NK-92 (cell line): ENCODE results near the gene BSG.
"Not testable (repeated sequence)": the region's sequence is repeated elsewhere in the genome, so short reads cannot be mapped to it uniquely, and the experiment has no call there.

Experiments used
- DNase-seq: peaks from one replicate; lab custom pipeline; 2025; ENCODE audit not compliant: unreplicated experiment; lab: John Stamatoyannopoulos, UW

The BSG gene

DNA sequence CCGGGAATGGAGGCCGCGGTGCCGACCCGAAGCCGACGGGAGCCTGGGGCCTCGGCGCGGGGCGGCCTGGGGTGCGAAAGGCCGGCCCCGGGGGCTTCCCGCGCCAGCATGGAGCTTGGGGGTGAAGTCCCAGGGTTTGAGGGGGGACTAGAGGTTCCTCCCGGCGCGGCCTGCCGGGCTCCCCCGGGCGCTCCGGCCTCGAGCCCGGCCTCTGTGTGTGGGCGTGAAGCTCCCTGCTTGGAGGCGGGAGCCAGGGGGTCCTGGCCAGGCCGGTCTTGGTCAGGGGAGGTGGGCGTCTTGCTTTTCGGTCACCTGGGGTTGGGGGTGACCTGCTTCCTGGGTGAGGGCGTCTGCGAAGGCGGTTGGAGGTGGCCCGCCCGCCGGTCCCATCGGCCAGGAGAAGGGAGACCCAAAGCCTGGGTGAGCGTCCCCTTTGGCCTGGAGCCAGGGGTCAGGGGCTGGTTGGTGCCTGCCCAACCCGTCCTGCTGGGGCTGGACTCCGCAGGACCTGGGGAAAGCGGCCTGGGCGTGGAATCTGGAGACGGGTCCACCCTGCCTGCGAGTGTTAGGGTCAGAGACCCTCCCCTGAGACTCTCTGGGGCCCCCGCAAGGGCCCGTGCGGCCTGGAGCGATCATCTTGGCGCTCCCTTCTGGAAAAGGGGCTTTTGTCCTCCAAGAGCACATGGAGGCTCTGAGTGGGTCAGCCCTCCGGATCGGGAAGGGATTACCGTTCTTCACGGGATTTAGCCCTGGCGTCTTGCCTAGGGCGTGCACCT lies 535 bp downstream of the BSG start:
- DNase-seq, result no peak

DNA sequence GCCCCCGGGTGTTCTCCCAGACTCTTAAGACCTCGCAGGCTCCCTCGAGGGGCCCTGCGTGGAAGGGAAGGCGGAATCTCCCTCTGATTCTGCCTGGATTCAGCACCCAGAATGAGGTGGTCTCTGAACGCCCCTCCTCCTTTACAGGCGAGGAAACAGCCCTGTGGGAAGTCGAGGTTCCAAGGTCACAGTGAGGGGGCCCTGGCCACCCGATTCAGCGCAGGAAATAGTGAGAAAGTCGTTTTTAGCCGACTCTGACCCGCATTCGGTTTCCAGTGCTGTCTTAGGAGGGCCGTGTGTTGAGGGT lies 1.1 kb downstream of the BSG start:
- no peak for DNase-seq

DNA sequence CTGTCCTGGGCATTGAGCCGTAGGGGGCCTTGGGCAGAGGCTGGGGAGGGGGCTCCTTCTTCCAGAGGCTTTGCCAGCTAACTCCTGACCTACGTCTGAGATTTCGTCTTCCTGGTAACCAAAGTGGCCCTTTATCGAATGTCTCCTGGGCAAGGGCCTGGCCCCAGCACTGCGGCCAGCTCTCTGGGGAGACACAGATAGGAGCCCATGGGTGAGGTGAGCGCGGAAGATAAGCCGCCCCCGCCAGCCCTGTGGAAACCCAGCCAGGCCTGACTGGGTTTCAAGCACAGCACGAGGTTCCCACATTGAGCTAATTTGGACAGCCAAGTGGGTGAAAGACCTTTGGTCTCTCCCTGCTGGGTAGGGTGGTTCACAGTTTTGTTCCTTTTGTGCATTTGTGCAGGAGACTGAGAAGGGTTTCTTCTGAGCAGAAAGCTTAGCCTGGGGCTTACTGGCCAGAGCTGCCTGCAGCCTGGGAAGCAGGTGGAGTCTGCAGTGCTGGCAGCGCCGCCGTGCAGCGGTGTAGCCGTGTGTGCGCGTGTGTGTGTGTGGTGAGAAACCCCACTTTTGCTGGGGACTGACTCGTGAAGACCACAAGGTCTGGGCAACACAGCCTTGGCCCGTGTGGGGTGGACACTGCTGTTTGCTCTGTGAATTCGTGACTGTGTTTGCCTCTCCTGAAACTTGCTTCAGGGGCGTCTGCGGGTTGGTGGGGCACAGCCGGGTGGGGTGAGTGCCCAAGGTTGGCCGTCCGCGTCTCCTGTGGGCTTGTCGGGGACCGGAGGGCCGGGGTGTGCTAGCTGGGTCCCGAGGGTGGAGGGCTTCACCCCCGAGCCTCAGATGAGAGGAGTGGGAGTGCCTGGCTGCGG lies 2.5 kb downstream of the BSG start:
- no peak for DNase-seq

DNA sequence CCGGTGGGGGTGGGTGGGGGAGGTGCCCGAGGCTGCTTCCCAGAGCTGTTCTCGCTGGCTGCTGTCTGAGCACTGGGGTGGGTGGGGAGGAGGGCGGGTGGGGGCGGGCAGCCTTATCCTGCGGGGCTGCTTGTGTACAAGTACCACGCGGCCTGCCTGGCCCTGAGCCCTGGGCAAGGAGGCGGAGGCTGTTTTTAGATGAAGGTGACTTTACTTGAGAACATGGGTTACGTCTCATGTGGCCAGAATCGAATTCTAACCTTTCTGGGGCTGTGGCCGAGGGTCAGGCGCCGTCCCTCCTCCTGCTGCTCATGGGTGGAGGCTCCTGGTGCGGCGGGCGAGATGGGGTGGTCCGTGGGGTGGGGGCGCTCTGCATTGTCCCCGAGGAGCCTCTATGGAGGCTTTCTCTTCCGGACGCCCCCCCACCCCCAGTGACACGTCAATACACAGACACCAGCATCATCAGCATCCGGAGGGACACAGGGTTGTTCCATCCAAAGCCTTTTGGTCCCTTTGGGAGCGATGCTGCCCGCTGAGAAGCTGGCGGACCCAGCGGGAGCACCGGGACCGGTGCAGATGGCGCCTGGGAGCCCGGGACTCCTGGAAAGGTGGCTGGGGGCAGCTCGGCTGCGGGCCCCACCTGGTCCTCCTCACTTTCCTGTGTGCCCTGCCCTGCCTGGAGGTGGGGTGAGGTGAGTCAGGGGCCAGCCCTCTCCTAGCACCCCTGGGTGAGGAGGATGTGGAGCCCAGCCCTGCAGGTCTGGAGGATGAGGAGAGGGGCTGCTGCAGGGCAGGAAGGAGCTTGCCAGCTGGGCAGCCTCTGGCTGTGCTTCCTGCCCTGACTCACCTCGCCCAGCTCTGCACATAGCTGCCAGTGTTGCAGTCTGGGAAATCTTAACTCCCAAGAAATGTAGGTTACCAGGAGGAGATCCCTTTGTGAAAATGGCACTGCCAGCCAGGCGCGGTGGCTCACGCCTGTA lies 3.4 kb downstream of the BSG start:
- no peak for DNase-seq

DNA sequence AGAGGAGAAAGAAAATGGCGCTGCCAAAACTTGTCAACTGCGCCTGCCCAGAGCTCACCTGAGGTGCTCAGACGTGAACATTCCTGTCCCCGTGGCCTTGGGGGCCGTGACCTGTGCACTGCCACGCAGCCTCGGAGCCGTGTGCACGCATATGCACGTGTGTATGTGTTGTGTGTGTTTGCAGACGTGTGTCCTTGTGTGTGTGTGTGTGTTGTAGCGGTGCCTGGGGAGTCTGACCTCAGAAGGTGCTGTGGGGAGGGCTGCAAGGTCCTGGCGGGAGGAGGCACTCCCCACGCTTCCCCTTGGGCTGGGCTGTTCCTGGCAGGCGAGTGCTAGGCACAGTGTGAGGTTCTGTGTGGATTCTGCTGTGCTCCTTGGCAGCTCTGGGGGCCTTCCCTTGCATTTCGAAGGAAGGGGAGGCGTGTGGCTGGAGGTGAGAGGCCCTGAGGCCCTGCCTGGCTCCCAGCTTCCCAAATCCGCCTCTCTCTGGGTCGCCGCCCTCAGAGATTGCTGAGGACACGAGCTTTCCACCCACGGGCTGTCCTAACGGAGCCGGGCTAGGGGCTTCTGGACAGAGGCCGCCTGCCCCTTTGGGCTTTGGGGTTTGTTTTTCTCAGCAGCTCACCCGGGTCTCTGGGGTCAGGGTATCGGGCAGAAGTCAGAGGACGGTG lies 4.5 kb downstream of the BSG start:
- DNase-seq, result no peak

DNA sequence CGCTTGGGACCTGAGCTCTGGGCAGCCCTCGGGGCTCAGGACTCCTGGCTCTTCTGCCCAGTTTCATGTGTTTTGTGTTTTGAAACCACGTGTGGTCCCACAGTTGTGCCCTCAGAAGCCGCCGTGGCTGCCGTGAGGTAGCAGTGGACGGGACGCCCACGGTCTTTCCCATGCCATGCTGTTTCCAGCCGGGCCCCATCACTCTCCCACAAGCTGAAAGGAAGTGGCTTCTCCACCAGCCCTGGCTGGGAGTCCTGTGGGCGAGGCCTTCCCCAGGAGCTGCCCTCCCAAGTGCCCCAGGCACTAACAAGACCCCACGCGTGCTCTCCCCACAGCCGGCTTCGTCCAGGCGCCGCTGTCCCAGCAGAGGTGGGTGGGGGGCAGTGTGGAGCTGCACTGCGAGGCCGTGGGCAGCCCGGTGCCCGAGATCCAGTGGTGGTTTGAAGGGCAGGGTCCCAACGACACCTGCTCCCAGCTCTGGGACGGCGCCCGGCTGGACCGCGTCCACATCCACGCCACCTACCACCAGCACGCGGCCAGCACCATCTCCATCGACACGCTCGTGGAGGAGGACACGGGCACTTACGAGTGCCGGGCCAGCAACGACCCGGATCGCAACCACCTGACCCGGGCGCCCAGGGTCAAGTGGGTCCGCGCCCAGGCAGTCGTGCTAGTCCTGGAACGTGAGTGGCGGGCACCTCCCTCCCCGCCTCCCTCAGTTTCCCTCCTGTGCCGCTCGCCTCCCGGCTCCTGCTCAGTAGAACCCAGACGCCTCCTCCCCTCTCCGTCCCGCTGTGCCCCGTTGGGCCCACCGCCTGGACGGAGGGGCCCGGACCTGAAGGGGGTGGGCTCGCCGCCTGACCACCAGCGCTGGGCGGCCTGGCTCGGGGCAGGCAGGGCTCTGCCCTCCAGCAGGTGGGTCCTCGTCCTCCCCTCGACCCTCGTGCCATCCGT lies 5.3 kb downstream of the BSG start:
- DNase-seq, result no peak

DNA sequence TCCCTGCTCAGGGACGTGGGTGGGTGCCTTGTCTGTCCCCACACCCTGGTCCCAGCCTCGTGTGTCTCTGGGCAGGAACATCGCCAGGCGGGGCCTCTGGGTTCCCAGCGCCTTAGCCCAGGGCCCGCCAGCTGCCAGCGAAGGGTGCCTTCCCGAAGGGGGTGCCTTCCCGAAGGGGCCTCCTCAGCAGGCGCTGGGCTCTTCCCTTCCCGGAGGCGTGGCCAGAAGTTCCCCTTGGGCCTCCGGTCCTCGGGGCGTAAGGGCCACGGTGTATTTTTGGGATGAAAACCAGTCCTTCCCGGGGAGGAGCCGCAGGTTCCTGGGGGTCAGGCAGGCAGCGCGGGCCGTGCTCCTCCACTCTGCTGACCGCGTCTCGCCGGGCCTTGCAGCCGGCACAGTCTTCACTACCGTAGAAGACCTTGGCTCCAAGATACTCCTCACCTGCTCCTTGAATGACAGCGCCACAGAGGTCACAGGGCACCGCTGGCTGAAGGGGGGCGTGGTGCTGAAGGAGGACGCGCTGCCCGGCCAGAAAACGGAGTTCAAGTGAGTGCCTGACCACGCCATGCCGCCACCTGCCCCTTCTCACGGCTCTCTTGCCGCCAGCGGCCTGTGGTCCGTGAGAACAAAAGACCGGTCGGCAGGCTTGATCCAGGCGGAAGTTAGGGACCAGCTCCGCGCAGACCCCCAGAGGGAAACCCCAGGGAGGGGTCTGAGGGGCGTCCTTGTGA lies 6.9 kb downstream of the BSG start:
- DNase-seq, result no peak

DNA sequence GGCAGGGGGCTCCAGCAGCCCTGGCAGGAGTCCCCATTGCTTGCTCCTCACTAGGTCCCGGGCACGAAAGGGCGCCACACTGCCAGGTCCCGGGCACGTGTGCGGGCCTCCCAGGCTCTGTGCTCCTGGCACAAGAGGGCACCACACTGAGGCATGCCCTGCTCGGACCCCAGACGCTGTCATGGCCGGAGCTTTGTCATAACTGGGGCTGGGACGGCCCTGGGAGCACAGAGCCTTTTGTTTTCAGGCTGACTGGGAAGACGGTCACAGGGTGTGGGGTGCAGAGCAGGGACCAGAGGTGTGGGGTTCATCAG lies 7.4 kb downstream of the BSG start:
- no peak for DNase-seq

DNA sequence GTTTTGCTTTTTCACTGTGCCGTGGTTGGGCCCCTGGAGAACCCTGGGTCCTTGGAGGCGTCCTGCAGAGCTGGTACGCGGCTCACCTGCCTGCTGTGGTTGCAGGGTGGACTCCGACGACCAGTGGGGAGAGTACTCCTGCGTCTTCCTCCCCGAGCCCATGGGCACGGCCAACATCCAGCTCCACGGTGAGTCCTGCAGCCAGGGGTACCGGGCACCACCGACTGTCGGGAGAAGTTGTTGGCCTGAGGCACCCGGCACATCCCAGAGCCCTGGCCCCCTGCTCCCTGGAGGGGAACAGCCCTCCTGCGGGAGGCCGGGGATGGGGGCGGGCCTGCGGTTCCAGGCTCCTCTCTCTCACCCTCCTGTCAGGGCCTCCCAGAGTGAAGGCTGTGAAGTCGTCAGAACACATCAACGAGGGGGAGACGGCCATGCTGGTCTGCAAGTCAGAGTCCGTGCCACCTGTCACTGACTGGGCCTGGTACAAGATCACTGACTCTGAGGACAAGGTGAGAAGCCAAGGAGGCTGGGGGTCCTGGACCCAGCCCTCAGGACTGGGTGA lies 8.0 kb downstream of the BSG start:
- DNase-seq, result no peak

DNA sequence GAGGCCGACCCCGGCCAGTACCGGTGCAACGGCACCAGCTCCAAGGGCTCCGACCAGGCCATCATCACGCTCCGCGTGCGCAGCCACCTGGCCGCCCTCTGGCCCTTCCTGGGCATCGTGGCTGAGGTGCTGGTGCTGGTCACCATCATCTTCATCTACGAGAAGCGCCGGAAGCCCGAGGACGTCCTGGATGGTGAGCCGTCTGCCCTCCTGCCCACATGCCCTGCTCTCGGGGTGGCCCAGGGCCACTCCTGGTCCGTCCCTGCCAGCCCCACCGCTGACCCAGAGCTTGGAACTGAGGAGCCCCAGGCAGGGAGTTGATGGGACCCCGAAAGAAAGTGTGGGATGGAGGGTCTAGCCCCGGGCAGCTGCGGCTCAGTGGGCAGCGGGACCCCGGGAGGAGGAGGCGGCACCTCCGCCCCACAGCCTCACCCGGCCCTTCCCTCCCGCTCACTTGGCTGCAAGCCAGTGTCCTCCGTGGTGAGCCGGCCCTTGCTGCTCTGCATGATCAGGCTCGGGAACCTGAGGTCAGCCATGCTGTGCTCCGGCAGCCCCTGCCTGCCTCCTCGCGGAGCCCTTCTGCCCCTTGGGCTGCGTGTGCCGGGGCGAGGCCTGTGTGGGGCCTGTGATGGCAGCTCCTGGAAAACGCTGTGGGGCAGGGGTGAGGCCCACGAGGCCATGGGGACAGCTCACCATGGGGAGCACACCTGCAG lies 9.2 kb downstream of the BSG start:
- no peak for DNase-seq

DNA sequence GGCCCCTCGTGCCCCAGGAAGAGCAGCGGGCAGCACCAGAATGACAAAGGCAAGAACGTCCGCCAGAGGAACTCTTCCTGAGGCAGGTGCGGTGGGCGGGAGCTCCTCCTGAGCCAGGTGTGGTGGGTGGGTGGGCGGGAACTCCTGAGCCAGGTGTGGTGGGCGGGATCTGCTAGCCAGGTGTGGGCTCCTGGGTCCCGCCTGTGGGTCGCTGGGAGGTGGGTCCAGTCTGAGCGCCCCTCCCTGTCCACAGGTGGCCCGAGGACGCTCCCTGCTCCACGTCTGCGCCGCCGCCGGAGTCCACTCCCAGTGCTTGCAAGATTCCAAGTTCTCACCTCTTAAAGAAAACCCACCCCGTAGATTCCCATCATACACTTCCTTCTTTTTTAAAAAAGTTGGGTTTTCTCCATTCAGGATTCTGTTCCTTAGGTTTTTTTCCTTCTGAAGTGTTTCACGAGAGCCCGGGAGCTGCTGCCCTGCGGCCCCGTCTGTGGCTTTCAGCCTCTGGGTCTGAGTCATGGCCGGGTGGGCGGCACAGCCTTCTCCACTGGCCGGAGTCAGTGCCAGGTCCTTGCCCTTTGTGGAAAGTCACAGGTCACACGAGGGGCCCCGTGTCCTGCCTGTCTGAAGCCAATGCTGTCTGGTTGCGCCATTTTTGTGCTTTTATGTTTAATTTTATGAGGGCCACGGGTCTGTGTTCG lies 10.3 kb downstream of the BSG start:
- DNase-seq, result no peak

DNA sequence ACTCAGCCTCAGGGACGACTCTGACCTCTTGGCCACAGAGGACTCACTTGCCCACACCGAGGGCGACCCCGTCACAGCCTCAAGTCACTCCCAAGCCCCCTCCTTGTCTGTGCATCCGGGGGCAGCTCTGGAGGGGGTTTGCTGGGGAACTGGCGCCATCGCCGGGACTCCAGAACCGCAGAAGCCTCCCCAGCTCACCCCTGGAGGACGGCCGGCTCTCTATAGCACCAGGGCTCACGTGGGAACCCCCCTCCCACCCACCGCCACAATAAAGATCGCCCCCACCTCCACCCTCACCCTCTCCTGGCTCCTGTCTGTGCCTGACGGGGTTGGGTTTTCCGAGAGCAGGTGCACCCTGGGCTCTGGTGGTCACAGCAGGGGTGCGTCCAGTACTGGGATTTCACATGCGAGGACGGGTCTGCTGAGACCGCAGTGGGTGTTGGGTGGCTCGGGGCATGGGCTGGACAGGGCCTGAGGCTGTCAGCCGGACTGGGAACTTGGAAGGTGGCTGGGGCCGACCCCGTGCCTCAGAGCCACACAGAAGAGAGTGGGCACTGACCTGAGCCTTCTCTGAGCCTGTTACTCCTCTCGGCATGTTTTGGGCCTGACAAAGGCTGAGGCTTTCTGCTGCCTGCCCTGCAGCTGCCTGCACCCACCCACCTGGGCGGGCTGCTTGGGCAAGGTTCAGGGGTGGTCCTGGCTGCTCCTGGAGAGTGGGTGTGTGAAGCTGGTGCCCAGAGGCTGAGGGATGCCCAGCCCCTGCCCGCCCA lies 11.0 kb downstream of the BSG start:
- no peak for DNase-seq

DNA sequence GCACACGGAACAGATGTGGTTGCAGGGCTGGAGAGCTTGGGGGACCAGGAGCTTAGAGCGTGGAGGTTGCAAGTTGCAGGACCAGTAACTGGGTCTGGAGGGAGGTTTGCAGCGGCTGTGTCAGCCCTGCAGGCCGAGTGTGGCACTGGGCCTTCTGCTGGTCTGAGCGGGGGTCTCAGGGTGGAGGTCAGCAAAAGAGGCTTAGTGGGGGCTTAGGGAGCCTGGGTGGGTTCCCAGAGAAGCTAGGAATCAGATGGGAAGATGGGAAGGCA lies 11.5 kb downstream of the BSG start:
- no peak for DNase-seq

DNA sequence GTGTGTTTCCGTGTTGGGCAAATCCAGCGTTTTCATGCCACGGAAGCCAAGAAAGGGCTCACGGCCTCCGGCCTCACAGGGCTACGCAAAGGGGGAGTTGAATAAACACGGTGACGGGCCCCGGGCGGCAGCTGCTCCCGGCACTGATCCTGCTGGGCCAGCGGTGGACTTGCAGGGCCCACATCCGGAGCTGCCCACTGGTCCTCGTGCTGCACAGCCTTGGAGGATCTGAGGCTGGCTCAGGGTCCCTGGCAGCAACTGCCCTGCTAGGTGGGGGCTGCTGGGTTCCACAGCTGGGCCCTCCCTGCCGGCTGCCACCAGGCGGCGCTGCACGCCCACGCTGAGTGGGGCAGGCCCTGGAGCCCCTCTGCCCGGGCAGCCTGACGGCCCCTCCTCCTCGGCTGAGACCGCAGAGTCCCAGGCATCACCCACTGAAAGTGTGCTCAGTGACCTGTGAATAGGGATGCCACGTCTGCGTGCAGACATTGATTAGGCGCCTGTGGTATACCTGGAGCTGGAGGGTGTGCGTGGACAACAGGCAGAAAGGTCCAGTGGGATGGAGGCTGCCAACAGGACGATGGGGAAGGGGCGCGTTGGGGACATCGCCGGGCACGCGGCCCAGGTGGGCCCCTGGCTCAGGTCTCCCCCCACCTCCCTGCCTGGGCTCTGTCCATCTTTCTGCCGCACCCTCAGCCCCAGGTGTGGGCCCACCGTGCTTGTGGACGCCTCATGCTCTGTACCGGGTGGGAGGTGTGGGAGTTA lies 12.0 kb downstream of the BSG start:
- no peak for DNase-seq

DNA sequence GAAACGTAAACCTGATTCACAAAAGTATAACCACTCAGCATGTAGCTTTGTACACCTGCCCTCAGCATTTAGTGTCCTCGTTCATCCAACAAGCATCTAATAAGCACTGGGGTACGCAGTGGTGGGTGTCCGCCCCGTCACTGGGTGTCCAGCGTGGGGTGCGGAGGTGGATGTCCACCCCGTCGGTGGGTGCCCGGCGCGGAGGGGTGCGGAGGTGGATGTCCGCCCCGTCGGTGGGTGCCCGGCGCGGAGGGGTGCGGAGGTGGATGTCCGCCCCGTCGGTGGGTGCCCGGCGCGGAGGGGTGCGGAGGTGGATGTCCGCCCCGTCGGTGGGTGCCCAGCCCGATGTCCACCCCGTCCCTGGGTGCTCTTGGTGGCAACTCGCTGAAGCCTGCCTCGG lies 12.8 kb downstream of the BSG start:
- DNase-seq, result not testable (repeated sequence)

DNA sequence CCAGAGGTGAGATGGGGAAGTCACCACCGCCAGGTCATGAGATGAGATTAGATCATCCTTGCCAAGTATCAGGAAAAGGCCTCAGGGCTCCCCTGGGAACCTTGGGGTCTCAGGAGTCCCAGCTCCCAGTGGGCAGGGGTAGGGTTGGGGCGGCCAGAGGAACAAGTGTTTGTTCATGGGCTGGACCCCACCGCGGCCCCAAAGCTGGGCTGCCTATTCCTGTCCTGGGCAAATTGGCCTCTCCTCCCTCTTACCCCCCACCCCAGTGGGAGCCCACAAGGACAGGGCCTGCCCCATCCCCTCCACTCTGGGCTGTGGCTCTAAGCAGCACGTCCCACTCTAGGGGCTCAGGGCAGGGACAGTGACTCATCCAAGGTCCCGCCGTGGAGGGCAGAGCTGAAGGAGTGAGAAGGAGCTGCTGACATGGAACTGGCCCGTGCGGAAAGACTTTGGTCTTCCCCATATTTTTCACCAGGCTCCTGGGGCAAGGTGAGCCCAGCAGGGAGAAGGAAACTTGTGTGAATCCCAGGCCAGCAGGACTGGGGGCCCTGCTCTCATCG lies 13.2 kb downstream of the BSG start:
- no peak for DNase-seq
